IPS-11a (cell line): ENCODE results near the gene SALL4.
"Not testable (repeated sequence)": the region's sequence is repeated elsewhere in the genome, so short reads cannot be mapped to it uniquely, and the experiment has no call there.

Source experiments
- H3K4me3 ChIP-seq: one replicate; pipeline ENCODE4 v1.5.1; 2013; ENCODE audit warnings: low read depth, low read length, control low read depth

SALL4 gene

DNA sequence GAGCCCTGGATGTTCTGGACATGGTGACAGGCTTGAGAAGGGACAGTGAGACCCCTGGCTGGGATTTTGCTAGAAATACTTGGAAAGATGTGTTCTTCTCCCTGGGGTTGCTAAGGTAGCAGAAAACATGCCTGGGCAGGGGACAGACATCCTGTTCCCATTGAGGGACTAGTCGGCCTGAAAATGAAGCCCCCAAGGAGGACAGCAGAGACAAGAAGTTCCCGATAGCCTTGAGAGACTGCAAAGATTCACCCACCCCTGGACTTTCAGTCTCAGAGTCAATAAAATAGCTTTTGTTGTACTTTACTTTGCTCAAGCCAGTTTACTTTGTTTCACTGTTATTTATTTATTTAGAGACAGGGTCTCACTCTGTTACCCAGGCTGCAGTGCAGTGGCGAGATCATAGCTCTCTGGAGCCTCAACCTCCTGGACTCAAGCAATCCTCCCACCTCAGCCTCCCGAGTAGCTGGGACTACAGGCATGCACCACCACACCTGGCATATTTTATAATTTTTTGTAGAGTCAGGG, 62.5 kb downstream of the SALL4 start:
- H3K4me3 ChIP-seq, result no peak overlapping the region

GRCh38 chr20:51738877-51739447, 63.4 kb downstream of the SALL4 start:
- H3K4me3 ChIP-seq, result no peak overlapping the region

- H3K4me3 ChIP-seq, result not testable (repeated sequence)
These were observed 64.1 kb downstream of the SALL4 start for GRCh38 chr20:51738261-51738660.

DNA sequence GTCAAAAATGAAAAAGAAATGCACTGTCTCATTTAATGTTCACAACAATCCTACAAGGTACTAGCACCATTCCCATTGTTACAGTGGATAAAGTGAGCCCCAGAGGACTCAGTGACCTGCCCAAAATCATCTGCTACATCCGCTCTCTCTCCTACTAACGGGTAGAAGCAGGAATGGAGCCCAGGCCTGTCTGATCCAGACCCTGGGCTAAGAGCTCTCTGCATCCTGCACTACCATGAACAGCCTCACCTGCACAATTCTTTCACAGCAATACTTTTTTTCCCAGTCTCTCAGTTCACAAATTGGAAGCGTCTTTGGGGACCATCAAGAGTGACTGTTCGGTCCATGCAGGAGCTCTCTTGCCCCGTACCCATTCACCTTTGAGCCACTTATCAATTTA, 65.4 kb downstream of the SALL4 start:
- no peak overlapping the region for H3K4me3 ChIP-seq

DNA sequence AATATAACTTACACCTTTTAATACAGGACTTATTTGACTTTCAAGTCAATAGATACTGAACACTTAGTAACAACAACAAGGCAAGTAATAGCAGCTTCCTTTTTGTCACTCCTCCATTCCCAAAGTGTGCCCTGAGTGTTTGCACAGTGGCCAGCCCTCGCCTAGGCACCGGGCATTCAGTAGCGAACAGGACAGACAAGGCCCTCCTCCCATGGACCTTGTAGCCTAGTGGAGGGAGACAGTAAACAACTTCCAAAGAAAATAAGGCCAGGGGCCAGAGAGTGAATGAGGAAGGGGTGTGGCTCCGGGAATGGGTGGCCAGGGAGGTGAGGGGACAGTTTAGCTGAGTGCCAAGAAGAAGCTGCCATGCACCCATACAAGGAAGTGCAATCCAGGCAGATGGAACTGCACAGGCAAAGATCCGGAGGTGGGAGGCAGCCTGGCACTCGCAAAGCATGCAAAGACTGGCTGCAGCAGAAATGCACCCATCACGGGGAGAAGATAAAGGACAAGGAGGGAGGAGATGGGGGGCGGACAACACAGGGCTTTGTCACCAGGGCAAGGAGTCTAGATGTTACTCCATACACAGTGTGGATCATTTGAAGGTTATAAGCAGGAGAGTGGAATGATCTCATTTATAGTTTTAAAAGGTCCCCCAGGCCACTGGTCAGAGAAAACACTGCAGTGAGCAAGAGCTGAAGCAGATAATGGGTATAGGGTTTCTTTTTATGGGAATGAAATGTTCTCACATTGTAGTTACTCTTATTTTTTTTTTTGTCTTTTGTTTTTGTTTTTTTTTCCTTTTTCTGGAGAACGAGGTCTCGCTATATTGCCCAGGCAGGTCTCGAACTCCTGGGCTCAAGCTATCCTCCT, 66.4 kb downstream of the SALL4 start:
- no peak overlapping the region for H3K4me3 ChIP-seq

DNA sequence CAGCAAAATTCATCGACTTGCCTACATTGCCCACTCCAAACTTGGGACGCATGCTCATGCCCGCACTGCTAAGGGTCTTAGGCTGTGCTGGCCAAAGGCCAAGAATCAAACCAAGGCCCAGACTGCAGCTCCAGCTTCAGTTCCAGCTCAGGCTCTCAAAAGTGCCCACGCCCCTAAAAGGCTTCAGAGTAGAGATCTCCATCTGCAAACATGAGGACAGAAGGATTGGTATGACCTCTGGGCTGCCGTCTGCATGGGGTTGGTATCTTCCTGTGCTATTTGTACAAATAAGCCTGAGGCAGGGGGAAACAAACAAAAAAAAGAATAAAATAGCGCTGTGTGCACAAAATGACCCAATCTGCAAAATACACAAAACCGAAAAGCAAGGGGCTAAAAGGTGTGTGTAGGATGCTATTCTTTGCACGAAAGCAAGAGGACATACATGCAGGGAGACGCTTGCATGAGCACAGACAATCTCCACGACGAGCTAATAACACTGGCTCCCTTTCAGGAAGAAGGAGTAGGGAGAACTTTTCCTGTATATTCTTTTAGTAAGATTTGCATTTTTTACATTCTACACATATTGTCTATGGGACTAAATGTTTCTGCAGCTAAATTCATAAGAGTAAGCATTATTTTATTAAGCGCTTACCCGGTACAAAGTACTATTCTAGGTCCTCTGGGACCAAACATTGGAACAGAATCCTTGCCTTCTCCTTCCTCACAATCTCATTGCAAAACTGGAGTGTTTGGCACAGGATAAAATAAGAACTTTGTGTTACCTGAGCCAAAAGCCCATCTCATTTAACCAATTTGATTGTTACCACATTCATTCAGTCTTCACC, 67.2 kb downstream of the SALL4 start:
- no peak overlapping the region for H3K4me3 ChIP-seq

DNA sequence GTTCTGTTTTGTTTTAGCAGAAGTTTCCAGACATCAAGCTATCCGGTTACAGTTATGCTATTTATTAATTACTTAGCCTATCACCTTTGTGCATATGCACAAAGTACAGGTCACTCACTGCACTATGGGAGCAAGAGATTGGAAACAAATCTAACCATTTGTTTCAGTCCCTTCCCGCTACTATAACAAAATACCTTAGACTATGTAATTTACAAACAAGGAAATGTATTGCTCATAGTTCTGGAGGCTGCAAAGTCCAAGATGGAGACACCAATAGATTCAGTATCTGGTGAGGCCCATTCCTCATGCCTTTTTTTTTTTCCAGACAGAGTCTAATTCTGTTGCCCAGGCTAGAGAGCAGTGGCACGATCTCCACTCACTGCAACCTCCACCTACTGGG, 69.3 kb downstream of the SALL4 start:
- no peak overlapping the region for H3K4me3 ChIP-seq
